B cell (primary cell): ENCODE results near the gene TMC2.

Source experiments
- EZH2 ChIP-seq: IDR thresholded peaks from 2 replicates; pipeline ENCODE4 v1.6.1; 2012; ENCODE audit warnings: borderline replicate concordance, low read depth, mild to moderate bottlenecking, moderate library complexity, low read length; ENCODE audit not compliant: insufficient read depth, poor library complexity, severe bottlenecking
- TF ChIP-seq, protein P1 (sequence below): fragments of 200-600 bp; IDR thresholded peaks from one replicate; pipeline ENCODE4 v1.8.0; 2022; ENCODE audit warnings: antibody characterized with exemption, mild to moderate bottlenecking

- TF ChIP-seq, protein P1, sequence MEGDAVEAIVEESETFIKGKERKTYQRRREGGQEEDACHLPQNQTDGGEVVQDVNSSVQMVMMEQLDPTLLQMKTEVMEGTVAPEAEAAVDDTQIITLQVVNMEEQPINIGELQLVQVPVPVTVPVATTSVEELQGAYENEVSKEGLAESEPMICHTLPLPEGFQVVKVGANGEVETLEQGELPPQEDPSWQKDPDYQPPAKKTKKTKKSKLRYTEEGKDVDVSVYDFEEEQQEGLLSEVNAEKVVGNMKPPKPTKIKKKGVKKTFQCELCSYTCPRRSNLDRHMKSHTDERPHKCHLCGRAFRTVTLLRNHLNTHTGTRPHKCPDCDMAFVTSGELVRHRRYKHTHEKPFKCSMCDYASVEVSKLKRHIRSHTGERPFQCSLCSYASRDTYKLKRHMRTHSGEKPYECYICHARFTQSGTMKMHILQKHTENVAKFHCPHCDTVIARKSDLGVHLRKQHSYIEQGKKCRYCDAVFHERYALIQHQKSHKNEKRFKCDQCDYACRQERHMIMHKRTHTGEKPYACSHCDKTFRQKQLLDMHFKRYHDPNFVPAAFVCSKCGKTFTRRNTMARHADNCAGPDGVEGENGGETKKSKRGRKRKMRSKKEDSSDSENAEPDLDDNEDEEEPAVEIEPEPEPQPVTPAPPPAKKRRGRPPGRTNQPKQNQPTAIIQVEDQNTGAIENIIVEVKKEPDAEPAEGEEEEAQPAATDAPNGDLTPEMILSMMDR: no peak
- no peak for TF ChIP-seq EZH2
These were observed 6.0 kb downstream of the TMC2 start for GRCh38 chr20:2542361-2542760.
